Stimulated activated naive CD4-positive, alpha-beta T cell (primary cell): Measurements from ENCODE around the gene RUVBL1.
"Not testable (repeated sequence)": the region's sequence is repeated elsewhere in the genome, so short reads cannot be mapped to it uniquely, and the experiment has no call there.

Experiments
- DNase-seq, 6 experiments: peaks; one replicate each; lab custom pipeline; 2025; lab: John Stamatoyannopoulos, UW

RUVBL1 gene

GRCh38 chr3:128123538-128124368 lies at the start of gene RUVBL1:
RUVBL1 (minus strand) TSS chr3:128123812; CDS start chr3:128123724, 88 bp downstream.
- DNase-seq: peak; percentile 88 to 99 (median 95)

GRCh38 chr3:128173200-128173599 lies 49.6 kb upstream of the RUVBL1 start:
- no peak for DNase-seq

- peak in 1 of 6 experiments; percentile 9 for DNase-seq
These were observed 47.4 kb upstream of the RUVBL1 start for GRCh38 chr3:128170866-128171516.

GRCh38 chr3:128168836-128169235 lies 45.2 kb upstream of the RUVBL1 start:
- DNase-seq: no peak

GRCh38 chr3:128167973-128168674 lies 44.5 kb upstream of the RUVBL1 start:
- DNase-seq: no peak

GRCh38 chr3:128167646-128167972 lies 44.0 kb upstream of the RUVBL1 start:
- no peak for DNase-seq

GRCh38 chr3:128166971-128167453 lies 43.4 kb upstream of the RUVBL1 start:
- DNase-seq: no peak

- no peak for DNase-seq
These were observed 39.8 kb upstream of the RUVBL1 start for GRCh38 chr3:128163432-128163831.

- DNase-seq: no peak
These were observed 37.0 kb upstream of the RUVBL1 start for GRCh38 chr3:128160661-128161060.

- DNase-seq: no peak
These were observed 32.2 kb upstream of the RUVBL1 start for GRCh38 chr3:128155616-128156360.

GRCh38 chr3:128154354-128154753 lies 30.7 kb upstream of the RUVBL1 start:
- DNase-seq: not testable (repeated sequence)

- peak; percentile 73 to 88 (median 76) for DNase-seq
These were observed 29.8 kb upstream of the RUVBL1 start, which contains the start of gene EEFSEC for GRCh38 chr3:128153156-128154041. EEFSEC (plus strand) TSS chr3:128153481; CDS start chr3:128153508, 27 bp downstream.

- DNase-seq: peak in 3 of 6 experiments; percentile 13 to 71 (median 19)
These were observed 29.0 kb upstream of the RUVBL1 start for GRCh38 chr3:128152419-128153155.

- no peak for DNase-seq
These were observed 28.2 kb upstream of the RUVBL1 start for GRCh38 chr3:128151758-128152274.

GRCh38 chr3:128149650-128150049 lies 26.0 kb upstream of the RUVBL1 start:
- DNase-seq: no peak

GRCh38 chr3:128146201-128146600 lies 22.6 kb upstream of the RUVBL1 start:
- DNase-seq: no peak

- DNase-seq: no peak
These were observed 21.7 kb upstream of the RUVBL1 start for GRCh38 chr3:128145279-128145678.

GRCh38 chr3:128144512-128145187 lies 21.0 kb upstream of the RUVBL1 start:
- DNase-seq: no peak

- DNase-seq: no peak
These were observed 19.9 kb upstream of the RUVBL1 start for GRCh38 chr3:128143496-128143895.
